Neuron (in vitro differentiated cells): Measurements from ENCODE around the gene RNF212.

Source experiments
- H2AFZ ChIP-seq: one replicate; pipeline ENCODE4 v1.6.1; 2013; ENCODE audit warnings: low read depth, mild to moderate bottlenecking, inconsistent platforms, low read length, moderate library complexity
- H3K27me3 ChIP-seq: one replicate; pipeline ENCODE4 v1.6.1; 2013; ENCODE audit warnings: low read length; ENCODE audit not compliant: insufficient read depth
- H3K36me3 ChIP-seq: one replicate; pipeline ENCODE4 v1.6.1; 2013; ENCODE audit warnings: low read length; ENCODE audit not compliant: insufficient read depth
- H3K4me1 ChIP-seq: one replicate; pipeline ENCODE4 v1.6.1; 2013; ENCODE audit warnings: low read length; ENCODE audit not compliant: insufficient read depth
- H3K4me3 ChIP-seq: 2 replicates; pipeline ENCODE4 v1.5.1; 2013; ENCODE audit warnings: mild to moderate bottlenecking, low read length, moderate library complexity
- H3K9me3 ChIP-seq: one replicate; pipeline ENCODE4 v1.6.1; 2013; ENCODE audit warnings: low read length

RNF212 gene

DNA sequence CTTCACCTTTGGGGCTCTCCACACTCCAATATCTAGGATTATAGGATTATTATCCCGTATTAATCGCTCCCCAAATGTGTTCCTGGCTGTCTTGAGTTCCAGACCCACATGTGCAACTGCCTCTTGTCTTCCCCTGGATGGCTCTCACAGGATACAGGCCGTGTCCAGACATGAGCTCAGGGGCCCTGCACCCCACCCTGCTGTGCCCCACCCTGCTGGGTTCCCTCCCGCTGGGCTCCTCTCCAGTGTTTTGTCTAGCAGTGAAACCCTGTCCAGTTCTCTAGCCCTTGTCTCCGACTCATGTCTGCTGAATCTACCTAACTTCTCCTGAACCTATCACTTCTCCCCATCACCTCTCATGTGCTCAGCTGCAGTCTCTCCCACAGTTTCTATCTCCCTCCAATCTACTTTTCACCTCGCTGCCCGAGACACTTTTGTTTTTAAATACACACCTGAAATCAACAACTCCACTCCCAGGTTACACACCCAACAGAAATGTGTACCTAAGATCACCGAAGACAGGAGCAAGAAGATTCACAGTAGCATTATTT lies 2.0 kb downstream of the RNF212 start:
- no peaks in the 10 kb centered on the region for H3K4me1 ChIP-seq
- no peaks in the 10 kb centered on the region for H3K9me3 ChIP-seq
- no peaks in the 10 kb centered on the region for H3K36me3 ChIP-seq
- no peak overlapping the region for H2AFZ ChIP-seq
- H3K4me3 ChIP-seq = no peak overlapping the region
- peaks cover 10% of the 10 kb centered on the region for H3K27me3 ChIP-seq

DNA sequence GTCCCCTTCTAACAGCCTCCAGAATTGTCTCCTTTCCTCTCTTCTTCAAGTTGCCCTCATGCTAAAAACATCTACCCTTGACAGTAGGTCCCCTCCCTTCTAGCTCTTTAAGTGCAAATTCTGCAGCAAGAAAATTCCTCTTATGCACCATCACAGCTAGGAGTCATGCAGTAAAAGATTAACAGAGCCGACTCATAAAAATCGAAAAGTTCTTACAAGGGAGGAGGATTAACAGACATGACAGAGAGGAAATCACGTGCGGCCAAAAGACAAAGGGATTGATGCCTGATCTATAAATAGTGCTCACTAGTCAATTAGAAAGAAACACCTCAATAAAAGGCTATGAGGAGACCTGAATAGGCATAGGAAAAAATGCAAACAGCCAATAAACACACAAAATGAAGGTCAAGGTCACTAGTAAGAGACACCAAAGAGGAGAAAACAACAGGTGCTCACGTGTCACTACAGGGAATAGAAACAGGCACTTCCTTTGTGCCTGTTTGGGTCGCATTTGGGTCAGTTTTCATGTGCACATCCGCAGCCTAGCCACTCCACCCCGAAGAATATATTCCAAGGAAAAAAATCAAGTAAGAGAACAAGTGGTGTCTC lies 3.4 kb downstream of the RNF212 start:
- no peaks in the 10 kb centered on the region for H3K9me3 ChIP-seq
- H3K27me3 ChIP-seq = peaks cover 5% of the 10 kb centered on the region
- no peak overlapping the region for H3K4me3 ChIP-seq
- no peak overlapping the region for H2AFZ ChIP-seq
- H3K36me3 ChIP-seq = no peaks in the 10 kb centered on the region
- peaks cover 7% of the 10 kb centered on the region for H3K4me1 ChIP-seq

DNA sequence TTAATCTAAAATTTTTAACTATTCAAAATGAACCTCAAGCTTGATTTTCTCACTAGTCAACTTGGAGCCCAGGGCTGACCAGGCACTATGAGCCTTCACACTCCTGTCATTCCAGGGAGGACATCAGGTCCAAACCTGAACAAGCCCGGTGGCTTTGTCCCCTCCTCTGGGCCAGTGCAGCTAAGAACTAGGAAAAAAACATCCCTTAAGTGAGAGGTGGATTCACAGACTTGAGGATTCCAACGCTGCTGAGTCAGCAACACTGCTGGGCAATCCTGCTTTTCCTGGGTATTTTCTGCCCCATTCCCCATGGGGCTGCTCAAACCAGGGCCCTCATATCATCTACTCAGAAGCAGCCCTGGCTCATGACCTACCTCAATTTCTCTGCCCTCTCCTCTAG lies 4.0 kb downstream of the RNF212 start:
- Histone ChIP-seq H3K4me1 (peaks cover 7% of the 10 kb centered on the region), H3K36me3 (no peaks in the 10 kb centered on the region), H3K9me3 (no peaks in the 10 kb centered on the region), H2AFZ (no peak overlapping the region), H3K4me3 (no peak overlapping the region), H3K27me3 (peaks cover 5% of the 10 kb centered on the region)

DNA sequence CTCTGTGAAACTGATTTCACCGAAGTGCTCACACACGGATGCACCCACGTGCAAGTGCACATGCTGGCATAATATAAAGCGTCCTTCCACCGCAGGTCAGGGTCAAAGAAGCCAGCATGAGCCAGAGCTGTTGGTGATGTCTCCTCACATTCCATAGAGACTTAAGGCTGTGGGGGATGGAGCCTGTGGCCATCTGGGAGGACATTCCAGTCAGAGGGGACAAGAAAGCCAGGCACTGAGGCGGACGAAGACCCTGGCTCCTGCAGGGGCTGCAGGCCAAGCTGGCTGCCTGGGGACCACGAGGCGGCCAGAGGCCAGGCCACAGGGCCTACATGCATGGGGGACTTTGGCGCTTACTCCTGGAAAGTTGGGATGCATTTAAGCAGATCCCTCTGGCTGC lies 7.7 kb downstream of the RNF212 start:
- H3K4me3 ChIP-seq = no peak overlapping the region

DNA sequence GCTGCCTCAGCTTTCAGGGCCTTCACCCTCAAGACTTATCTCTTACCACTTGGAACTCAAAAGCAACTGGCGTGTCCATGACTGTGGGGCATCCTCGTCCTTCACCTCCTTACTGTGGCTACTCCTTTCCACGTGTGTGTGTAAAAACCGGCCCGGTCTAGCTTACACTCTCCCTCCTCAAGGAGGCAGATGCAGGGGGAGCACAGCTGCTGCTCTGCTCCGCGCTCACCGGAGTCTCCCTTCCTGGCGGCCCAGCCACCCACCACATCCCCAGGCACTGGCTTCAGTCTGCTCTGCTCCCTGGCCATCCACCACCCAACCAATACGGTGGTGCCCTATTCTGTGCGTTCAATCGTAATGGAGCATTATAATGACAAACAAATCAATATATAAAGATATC lies 8.3 kb downstream of the RNF212 start:
- no peak overlapping the region for H3K4me3 ChIP-seq
- H3K36me3 ChIP-seq = no peaks in the 10 kb centered on the region
- peaks cover 10% of the 10 kb centered on the region for H3K4me1 ChIP-seq
- no peaks in the 10 kb centered on the region for H3K9me3 ChIP-seq
- peaks cover 2% of the 10 kb centered on the region for H3K27me3 ChIP-seq
- no peak overlapping the region for H2AFZ ChIP-seq

More for the DNA sequence above, 7.7 kb downstream of the RNF212 start:
- peaks cover 2% of the 10 kb centered on the region for H3K27me3 ChIP-seq
- no peaks in the 10 kb centered on the region for H3K9me3 ChIP-seq
- no peaks in the 10 kb centered on the region for H3K36me3 ChIP-seq
- peaks cover 10% of the 10 kb centered on the region for H3K4me1 ChIP-seq
- peak overlapping the region; percentile 8 for H2AFZ ChIP-seq

DNA sequence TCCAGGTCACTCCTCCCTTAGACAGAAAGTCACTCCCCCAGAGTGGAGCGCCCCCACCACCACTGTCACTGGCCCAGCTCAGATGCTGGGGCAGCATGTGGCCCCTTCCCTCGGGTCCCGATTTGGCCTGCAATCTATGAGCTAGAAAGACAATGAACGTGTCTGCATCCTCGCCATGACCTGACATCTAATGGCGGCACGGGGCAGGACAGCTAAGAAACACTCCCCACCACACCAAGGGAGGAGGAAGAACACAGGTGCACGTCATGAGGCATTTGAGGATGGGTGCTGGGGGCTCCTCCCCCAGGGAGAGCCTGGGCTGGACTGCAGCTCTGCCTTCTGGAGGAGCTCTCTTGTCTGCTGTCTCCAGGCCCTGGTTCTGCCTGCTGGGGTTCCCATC lies 8.7 kb downstream of the RNF212 start:
- Histone ChIP-seq H2AFZ (no peak overlapping the region), H3K9me3 (no peaks in the 10 kb centered on the region), H3K4me3 (no peak overlapping the region), H3K36me3 (no peaks in the 10 kb centered on the region), H3K4me1 (peaks cover 10% of the 10 kb centered on the region), H3K27me3 (peaks cover 2% of the 10 kb centered on the region)

DNA sequence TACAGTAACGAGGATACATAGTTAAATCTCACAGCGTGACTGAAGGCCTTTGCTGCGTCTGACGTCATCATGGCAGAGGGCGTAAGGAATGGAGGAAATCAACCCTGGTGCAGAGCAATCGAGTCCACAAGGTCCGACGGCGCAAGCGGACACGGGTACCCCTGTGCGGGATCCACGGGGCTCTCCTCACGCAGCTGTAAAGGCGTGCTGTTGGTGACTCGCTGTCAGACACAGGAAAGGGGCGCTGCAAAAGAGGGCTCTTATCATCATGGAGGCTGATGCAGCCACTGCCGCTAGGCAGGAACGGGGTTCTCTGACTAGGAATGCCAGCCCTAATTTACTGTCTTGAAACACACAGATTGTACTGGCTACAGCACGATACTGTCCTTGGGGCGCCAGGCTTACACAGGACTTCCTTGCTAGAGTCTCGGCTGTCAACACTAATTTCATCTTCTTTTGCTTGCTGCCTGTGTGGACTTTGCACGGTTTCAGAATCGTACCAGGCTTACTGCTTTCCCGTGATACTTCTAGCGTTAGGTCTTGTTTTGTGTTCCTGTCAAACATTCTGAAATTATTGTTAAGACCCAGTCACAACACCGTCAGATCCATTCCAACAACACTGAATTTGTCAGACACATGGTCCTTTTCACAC lies 13.6 kb downstream of the RNF212 start:
- no peaks in the 10 kb centered on the region for H3K36me3 ChIP-seq
- no peaks in the 10 kb centered on the region for H3K27me3 ChIP-seq
- no peak overlapping the region for H3K4me3 ChIP-seq
- no peaks in the 10 kb centered on the region for H3K9me3 ChIP-seq
- H2AFZ ChIP-seq = no peak overlapping the region
- H3K4me1 ChIP-seq = peaks cover 3% of the 10 kb centered on the region

DNA sequence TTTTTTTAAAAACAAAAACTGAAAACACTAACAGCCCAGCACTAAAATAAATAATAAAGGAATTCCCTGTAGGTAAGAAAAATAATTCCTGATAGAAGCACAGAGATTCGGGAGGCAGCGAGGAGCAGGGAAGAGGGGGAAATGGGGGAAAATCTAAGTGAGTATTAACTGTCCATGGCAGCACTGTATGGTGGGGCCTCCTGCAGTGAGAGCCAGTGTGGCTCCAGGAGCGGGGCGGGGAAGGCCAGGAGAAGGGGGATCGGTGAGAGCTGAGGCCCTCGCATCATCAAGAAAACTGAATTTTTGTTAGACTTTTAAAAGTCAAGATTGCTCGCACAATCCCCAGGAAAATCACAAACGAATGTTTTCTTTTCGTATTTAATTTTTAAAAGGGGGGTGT lies 14.1 kb downstream of the RNF212 start:
- no peaks in the 10 kb centered on the region for H3K27me3 ChIP-seq

DNA sequence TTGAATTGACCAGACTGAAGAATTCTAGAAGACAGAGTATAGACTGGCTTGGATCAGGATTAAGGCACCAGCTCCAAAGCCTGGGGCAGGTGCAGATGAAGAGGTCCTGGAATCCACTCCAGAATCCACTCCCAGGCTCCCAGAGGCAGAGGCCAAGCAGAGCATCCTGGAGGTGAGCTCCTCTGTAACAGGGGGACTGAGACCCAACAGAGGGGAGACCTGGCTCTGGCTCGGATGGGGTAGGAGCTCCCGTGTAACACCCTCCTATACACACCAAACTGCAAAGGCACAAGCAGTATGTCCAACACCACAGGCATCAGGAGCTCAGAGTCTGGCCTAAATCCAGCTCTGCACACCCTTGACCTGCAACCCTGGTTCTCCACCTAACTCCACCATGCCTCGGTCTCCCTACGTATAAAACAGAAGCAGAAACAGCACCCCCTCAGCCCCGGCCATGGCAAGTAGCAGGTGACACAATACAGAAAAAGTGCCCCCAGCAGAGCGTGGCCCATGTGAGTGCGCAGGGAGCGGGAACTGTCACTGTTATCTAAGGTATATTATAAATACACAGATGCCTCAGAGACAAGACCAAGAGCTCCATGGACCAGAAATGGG lies 14.9 kb downstream of the RNF212 start:
- Histone ChIP-seq H3K27me3 (no peaks in the 10 kb centered on the region), H3K4me1 (no peaks in the 10 kb centered on the region), H3K4me3 (no peak overlapping the region), H3K36me3 (no peaks in the 10 kb centered on the region), H3K9me3 (no peaks in the 10 kb centered on the region), H2AFZ (no peak overlapping the region)

More for the DNA sequence above, 14.1 kb downstream of the RNF212 start:
- Histone ChIP-seq H3K4me3 (no peak overlapping the region), H3K9me3 (no peaks in the 10 kb centered on the region), H2AFZ (no peak overlapping the region), H3K4me1 (peaks cover 3% of the 10 kb centered on the region), H3K36me3 (no peaks in the 10 kb centered on the region)

DNA sequence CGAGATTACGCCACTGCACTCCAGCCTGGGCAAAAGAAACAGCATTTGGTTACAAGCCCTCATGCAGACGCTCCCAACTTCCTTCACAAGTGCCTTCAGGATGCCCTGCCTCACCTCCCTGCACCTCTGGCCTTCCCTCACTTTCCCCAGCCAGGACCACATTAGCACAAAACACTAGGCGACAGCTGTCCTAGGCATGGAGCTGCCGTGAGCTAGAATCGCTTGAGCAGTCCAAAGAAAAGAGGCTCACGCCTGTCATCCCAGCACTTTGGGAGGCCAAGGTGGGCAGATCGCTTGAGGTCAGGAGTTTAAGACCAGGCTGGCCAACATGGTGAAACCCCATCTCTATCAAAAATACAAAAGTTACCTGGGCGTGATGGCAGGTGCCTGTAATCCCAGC lies 15.8 kb downstream of the RNF212 start:
- Histone ChIP-seq H3K36me3 (no peaks in the 10 kb centered on the region), H3K9me3 (no peaks in the 10 kb centered on the region), H3K4me3 (no peak overlapping the region), H2AFZ (no peak overlapping the region), H3K27me3 (no peaks in the 10 kb centered on the region), H3K4me1 (no peaks in the 10 kb centered on the region)

DNA sequence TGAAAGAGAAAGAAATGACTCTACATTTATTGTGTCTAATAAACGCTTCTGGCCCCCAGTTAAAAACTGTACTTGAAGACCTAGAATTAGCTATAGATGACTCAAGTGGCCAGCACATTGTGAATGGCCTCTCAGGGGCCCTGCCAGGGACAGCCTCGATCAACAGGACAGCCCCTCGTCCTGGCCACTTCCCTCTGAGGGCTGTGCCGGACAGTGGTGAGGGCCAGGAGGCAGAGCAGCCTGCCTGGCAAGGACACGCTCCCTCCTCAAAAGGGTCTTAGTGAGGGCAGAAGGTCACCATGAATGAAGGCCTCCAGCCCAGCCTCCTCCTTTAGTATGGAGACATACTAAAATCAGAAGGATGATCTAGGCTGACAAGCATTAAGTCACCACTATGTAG lies 16.5 kb downstream of the RNF212 start:
- H3K36me3 ChIP-seq = no peaks in the 10 kb centered on the region
- H3K27me3 ChIP-seq = no peaks in the 10 kb centered on the region
- H3K4me1 ChIP-seq = no peaks in the 10 kb centered on the region

DNA sequence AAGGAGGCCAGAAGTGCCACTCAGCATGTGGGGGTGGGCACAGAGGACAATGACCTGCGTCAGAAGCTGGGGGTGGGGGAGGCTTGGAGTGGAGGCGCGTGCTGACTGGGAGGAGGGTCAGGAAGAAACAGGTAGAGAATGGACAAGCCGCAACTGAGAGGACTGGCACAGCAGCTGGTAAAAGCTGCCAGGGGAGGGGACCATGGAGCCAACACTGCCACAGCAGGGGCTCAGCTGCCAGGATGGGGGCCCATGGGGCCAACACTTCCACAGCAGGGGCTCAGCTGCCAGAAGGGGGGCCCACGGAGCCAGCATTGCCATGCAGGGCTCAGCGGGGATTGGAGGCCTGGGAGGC lies 19.1 kb downstream of the RNF212 start:
- H3K9me3 ChIP-seq = peaks cover 3% of the 10 kb centered on the region
- no peaks in the 10 kb centered on the region for H3K36me3 ChIP-seq
- no peak overlapping the region for H3K4me3 ChIP-seq
- no peak overlapping the region for H2AFZ ChIP-seq
- H3K27me3 ChIP-seq = no peaks in the 10 kb centered on the region
- H3K4me1 ChIP-seq = no peaks in the 10 kb centered on the region

More for the DNA sequence above, 16.5 kb downstream of the RNF212 start:
- H2AFZ ChIP-seq = no peak overlapping the region
- H3K9me3 ChIP-seq = no peaks in the 10 kb centered on the region
- no peak overlapping the region for H3K4me3 ChIP-seq
